Measurements from ENCODE around the gene CELF4.

The CELF4 gene

DNA sequence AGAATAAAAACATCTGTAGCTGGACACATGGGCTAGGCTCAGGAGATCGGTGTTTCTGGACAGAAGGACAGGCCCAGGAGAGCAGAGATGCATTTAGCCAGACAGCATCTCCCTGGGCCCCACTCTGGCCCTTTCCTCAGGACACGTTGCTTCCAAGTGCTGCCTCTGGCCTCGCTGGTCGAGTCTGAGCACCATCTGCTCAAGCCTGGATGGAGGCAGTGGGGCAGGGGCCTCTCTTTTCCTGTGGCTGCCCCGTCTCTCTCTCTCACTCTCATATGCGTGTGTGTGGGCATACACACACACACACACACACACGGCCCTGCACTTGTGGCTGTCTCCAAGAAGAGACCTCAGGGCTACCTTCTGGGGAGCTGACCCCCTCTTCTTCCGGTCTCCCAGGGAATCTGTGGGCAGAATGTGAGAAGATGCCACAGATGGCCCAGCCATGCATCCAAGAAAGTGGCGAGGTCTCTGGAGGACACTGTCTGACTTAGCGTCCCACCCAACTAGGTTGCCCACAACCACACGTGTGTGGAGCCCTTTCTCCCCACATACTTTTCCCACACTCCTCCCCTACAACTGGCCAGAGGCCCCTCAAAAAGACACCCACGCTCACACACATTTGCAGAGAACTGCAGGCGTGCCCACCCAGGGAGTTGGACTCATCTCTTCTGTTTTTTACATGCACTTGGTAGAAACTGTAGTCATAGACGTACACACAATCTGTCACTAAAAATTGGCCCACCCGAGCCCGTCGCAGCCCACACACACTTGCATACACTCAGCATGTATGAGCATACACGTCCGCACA, 19.9 kb downstream of the CELF4 start:
- DNase-seq, result no peak

DNA sequence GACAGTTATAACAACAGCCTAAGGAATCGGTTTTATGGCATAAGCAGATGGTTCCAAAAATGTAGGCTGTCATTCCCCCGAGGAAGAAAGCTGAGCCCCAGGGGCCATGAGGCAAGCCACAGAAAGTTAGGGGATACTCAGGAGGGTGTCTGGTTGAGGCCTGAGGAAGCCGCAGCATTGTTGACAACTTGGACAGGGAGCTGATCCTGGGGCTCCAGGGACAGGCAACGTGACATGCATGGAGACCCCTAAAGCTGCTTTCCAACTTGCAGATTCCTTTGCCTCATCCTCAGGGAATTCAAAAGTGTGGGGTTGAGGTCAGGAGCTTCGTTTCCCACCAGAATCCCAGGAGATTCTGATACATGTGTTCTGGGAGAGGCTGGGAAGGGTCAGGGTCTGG, 20.9 kb downstream of the CELF4 start:
- DNase-seq, result no peak

- no peak for DNase-seq
Observed at GRCh38 chr18:37544217-37544616, 21.4 kb downstream of the CELF4 start.

DNA sequence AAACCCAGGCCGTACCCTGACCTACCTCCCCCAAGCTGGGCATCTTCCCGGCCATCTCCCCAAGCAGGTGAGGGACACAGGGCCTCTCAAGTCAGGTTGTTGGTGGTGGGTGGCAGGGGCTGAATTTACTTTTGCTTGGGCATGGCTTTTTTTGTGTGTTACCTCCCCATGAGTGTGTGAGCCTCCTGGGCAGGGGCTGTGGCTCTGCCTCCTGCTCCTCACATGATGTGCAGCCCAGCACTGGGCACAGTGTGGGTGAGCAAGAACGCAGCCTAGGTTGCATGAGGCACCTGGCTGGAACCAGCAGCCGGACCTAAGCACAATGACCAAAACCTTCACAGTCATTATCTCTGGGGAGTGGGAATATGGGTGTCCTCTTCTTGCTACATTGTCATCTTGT, 22.3 kb downstream of the CELF4 start:
- no peak for DNase-seq

DNA sequence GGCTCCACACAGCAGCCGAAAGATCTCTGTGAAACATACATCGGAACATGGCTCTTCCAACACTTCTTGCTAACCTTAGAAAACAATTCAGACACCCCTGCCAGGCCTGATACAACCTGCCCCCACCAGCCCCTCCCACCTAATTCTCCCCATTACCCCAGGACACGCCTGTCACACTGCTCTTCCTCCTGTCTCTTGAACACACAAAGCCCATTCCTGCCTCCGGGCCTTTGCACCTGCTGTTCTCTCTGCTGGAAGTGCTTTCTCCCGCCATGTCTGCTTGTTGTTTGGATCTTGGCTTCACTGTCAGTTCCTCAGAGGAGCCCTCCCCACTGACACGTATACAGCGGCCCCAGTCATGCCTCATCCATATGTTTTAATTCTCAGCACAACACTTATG, 24.1 kb downstream of the CELF4 start:
- no peak for DNase-seq

GRCh38 chr18:37540424-37541138, 25.0 kb downstream of the CELF4 start:
- DNase-seq, result no peak

- no peak for DNase-seq
Observed at GRCh38 chr18:37539236-37539635, 26.4 kb downstream of the CELF4 start.

GRCh38 chr18:37538526-37539205, 26.9 kb downstream of the CELF4 start:
- no peak for DNase-seq

- DNase-seq, result peak; percentile 67
Observed at GRCh38 chr18:37537868-37538525, 27.6 kb downstream of the CELF4 start.

GRCh38 chr18:37536656-37537055, 28.9 kb downstream of the CELF4 start:
- DNase-seq, result no peak

DNA sequence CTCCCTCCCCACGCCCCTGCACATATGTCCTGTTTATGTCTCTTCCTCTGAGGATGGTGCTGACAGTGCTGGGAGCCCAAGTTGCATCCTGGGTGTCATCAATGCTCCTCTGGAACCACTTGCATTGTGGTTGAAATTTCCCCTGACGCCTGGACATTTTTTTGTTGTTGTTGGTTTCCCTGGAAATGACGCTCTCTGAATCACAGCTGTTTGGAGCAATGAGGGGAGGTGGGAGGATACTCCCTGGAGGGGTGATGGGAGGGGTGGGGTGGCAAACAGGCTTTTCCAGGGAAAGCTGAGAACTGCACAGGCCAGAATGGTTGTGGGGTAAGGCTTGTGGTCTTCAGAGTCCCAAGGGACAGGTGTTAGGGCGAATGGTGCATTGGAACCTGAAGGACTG, 29.6 kb downstream of the CELF4 start:
- DNase-seq, result no peak

DNA sequence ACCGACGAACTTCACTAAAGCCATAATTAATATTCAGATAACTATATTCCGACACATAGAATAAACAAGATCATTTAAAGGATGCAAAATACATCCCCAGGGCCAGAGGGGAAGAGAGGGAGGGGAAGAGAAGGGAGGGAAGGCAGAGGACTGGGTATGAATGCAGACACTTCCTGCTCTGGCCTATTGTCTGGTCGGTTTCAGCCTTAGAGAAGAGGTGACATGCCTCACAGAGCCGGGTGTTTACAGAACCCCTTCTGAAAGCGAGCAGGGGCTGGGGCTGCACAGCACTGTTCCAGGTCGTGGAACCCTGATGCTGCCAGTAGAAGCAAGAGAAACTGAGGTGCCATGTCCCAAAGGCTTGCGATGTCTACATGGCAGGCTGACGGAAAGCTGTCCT, 31.0 kb downstream of the CELF4 start:
- DNase-seq, result no peak

- DNase-seq, result no peak
Observed at GRCh38 chr18:37533647-37534584, 31.7 kb downstream of the CELF4 start.

GRCh38 chr18:37532917-37533316, 32.7 kb downstream of the CELF4 start:
- DNase-seq, result no peak

GRCh38 chr18:37529863-37530262, 35.7 kb downstream of the CELF4 start:
- no peak for DNase-seq

DNA sequence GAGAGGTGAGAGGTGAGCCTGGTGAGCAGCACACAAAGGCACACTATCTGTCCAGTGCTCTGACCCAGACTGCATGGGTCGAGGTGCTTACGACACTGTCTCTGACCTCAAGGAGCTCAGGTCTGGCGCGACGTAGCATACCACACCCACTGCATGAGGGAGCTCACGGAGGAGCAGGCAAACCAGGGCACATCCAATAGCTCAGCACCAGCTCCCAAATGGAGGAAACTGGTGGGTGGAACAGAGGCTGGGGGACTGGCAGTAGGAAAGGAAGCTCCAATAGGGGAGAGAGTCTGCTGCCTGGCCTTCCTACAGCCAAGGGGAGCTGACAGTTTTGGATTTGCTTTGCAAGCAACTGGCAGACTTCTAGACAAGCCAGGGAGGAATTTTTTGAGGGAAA, 36.3 kb downstream of the CELF4 start:
- no peak for DNase-seq

DNA sequence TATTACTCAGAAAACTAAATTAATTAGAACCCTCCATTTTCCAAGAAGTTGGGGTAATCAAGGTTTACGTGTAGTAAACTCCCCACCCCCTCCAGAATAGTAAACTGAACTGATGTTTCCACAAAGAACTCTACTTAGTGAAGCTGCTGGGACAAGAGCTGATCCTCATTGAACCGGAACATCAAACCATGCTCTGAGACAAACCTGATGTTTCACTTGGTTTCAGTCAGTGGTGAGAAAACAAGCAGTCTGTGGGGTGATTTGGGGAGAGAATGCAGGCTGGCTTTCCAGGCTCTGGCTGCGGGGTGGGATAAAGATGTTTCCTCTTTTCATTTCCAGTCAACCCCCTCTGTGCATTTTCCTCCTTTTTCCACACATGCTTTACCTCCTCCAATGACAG, 38.2 kb downstream of the CELF4 start:
- no peak for DNase-seq

DNA sequence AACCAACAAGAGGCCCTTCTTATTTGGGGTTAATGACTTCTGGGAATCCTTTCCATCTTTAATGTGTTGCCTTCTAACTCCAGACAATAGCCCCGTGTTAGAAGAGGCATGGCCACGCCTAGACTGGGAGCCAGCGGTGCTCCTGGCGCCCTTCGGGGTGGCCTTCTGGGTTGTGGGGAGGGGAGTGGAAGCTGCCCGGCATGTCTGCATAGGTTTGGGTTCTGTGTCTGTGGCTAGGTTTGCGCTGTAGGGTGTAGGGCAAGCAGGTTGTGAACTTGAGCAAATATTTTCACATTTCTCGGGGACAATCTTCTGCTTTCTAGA, 40.4 kb downstream of the CELF4 start:
- no peak for DNase-seq

DNA sequence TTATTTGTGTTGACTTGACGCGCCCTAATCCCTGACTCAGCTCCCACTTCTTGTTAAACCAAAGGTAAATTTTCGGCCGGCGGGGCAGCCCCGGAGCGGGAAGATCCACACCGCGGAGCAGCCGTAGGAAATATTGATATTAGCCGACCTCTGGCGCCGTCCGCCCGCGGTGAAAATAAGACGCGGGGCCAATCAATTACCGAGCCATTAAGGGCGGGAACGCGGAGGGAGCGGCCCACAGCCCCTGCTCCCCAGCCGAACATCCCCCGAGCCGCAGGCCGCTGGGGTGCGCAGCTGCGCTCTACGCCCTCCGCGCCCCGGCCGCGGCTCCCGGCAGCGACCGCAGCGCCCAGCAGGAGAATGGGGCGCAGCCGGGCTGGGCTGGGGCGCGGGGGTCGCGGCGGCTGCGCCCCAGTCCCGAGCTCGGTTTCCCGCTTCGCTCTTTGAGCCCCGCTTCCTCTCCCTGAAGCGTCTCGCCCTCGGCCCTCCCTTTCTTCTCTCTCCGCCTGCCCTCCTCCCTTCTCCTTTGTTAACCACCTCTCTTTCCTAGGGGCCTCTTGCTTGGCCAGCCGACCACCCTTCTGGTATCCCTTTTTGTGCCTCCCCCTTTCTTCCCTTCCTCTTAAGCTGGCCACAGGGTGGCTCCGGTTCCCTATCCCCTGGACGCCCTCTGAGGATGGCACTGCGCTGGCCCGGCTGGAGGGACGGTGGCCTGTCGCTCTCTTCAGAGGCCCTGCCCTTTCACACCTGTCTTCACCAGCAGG, 40.9 kb downstream of the CELF4 start:
- DNase-seq, result no peak

DNA sequence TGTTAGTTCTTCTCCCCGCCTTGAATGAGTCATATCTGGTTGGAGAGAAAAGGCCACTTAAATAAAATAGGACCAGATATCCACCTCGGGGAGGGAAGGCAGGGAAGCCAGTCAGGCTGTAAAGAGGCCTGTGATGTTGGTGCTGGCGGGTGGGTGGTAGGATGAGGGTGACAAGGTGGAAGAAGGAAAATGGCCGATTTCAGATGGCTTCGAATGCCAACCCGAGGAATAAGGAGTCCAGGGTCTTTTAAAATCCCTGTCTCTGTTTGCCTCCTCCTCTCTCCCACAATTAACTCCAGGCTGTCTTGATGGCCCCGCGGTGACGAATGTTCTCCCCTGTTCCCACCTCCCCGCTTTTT, 41.5 kb downstream of the CELF4 start:
- no peak for DNase-seq
